ENCODE measurements around the gene HAPSTR1. TPM values are rescaled to one million over a fixed set of nuclear protein-coding genes. Genes with fewer than 3 reads are reported as not detected.

HAPSTR1 gene
- total and polyA plus RNA-seq, 2 of the 13 experiments (the other 11 are each of a cell fraction or from before 2014, with no cell fraction given): 25.2 to 83.2 TPM

DNA sequence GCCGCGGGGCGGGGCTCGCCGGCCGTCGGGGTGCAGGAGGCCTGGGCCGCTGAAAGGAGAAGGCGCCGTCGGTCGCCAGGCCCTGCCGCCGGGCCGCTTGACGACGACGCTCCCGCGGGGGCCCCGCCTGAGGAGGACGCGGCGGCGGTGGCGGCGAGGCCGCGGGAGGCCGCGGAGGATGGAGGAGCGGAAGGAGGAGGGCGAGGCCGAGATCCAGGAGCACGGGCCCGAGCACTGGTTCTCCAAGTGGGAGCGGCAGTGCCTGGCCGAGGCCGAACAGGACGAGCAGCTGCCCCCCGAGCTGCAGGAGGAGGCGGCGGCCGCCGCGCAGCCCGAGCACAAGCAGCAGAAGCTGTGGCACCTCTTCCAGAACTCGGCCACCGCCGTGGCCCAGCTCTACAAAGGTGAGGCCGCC, 430 bp downstream of the HAPSTR1 start (continued):
- TF ChIP-seq ZFAT (CRISPR knock-in tag; conservative IDR thresholded peaks at IDR 0.05): 0 out of 2 replicates have a peak, but pooled peaks have one; percentile 76
- TF ChIP-seq, protein P1, sequence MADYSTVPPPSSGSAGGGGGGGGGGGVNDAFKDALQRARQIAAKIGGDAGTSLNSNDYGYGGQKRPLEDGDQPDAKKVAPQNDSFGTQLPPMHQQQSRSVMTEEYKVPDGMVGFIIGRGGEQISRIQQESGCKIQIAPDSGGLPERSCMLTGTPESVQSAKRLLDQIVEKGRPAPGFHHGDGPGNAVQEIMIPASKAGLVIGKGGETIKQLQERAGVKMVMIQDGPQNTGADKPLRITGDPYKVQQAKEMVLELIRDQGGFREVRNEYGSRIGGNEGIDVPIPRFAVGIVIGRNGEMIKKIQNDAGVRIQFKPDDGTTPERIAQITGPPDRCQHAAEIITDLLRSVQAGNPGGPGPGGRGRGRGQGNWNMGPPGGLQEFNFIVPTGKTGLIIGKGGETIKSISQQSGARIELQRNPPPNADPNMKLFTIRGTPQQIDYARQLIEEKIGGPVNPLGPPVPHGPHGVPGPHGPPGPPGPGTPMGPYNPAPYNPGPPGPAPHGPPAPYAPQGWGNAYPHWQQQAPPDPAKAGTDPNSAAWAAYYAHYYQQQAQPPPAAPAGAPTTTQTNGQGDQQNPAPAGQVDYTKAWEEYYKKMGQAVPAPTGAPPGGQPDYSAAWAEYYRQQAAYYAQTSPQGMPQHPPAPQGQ (CRISPR knock-in tag; IDR thresholded peaks at IDR 0.05; ENCODE audit: borderline replicate concordance): no peak
- TF ChIP-seq ZNF558 (CRISPR knock-in tag; IDR thresholded peaks at IDR 0.05; ENCODE audit: borderline replicate concordance): no peak; the same call in 1 of the 2 replicates
- no peak for TF ChIP-seq ZNF292 (CRISPR knock-in tag; IDR thresholded peaks at IDR 0.05; ENCODE audit: borderline replicate concordance, low read depth)
- TF ChIP-seq ZNF235 (CRISPR knock-in tag; IDR thresholded peaks at IDR 0.05; ENCODE audit: borderline replicate concordance): peak; percentile 92; the same call in 1 of the 2 replicates
- TF ChIP-seq, protein P2, sequence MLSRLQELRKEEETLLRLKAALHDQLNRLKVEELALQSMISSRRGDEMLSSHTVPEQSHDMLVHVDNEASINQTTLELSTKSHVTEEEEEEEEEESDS (CRISPR knock-in tag; IDR thresholded peaks at IDR 0.05; ENCODE audit: borderline replicate concordance): no peak
- TF ChIP-seq CHD2 (IDR thresholded peaks at IDR 0.05; ENCODE audit: low read depth, low read length): no peak
- no peak for TF ChIP-seq GPN1 (CRISPR knock-in tag; IDR thresholded peaks at IDR 0.05; ENCODE audit: borderline replicate concordance)
- TF ChIP-seq, protein P3, sequence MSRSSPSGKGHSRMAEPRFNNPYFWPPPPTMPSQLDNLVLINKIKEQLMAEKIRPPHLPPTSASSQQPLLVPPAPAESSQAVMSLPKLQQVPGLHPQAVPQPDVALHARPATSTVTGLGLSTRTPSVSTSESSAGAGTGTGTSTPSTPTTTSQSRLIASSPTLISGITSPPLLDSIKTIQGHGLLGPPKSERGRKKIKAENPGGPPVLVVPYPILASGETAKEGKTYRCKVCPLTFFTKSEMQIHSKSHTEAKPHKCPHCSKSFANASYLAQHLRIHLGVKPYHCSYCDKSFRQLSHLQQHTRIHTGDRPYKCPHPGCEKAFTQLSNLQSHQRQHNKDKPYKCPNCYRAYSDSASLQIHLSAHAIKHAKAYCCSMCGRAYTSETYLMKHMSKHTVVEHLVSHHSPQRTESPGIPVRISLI (CRISPR knock-in tag; IDR thresholded peaks at IDR 0.05; ENCODE audit: borderline replicate concordance): no peak
- TF ChIP-seq ZNF317 (CRISPR knock-in tag; IDR thresholded peaks at IDR 0.05): 0 out of 2 replicates have a peak, but pooled peaks have one; percentile 11
- 0 out of 2 replicates have a peak, but pooled peaks have one; percentile 56 for TF ChIP-seq ZNF546 (CRISPR knock-in tag; conservative IDR thresholded peaks at IDR 0.05)
- TF ChIP-seq, protein P4, sequence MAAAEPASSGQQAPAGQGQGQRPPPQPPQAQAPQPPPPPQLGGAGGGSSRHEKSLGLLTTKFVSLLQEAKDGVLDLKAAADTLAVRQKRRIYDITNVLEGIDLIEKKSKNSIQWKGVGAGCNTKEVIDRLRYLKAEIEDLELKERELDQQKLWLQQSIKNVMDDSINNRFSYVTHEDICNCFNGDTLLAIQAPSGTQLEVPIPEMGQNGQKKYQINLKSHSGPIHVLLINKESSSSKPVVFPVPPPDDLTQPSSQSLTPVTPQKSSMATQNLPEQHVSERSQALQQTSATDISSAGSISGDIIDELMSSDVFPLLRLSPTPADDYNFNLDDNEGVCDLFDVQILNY (CRISPR knock-in tag; conservative IDR thresholded peaks at IDR 0.05): peak; percentile 20; the same call in 1 of the 2 replicates
- no peak for TF ChIP-seq ZNF589 (CRISPR knock-in tag; conservative IDR thresholded peaks at IDR 0.05)
- TF ChIP-seq JDP2 (CRISPR knock-in tag; IDR thresholded peaks at IDR 0.05; ENCODE audit: borderline replicate concordance): no peak
- TF ChIP-seq SMC3 (IDR thresholded peaks at IDR 0.05; ENCODE audit: low read length): no peak
- 0 out of 2 replicates have a peak, but pooled peaks have one; percentile 8 for TF ChIP-seq TERF1 (CRISPR knock-in tag; IDR thresholded peaks at IDR 0.05)
- TF ChIP-seq E2F1 (CRISPR knock-in tag; IDR thresholded peaks at IDR 0.05): no peak
- TF ChIP-seq BHLHE40 (IDR thresholded peaks at IDR 0.05; ENCODE audit: low read length): no peak
- no peak for TF ChIP-seq NR1H2 (CRISPR knock-in tag; IDR thresholded peaks at IDR 0.05; ENCODE audit: borderline replicate concordance, low read depth)
- TF ChIP-seq DPF2 (CRISPR knock-in tag; IDR thresholded peaks at IDR 0.05; ENCODE audit: borderline replicate concordance, low read depth): no peak
- no peak; the same call in 1 of the 2 replicates for TF ChIP-seq BCL6 (CRISPR knock-in tag; IDR thresholded peaks at IDR 0.05)
